WERI-Rb-1 (cell line): ENCODE results near the gene NFASC.
A peak's percentile ranks its signal among the peaks of the same experiment; 100 is the strongest.

Source experiments
- DNase-seq: peaks from one replicate; pipeline ENCODE4 v3.0.0-alpha.2; 2020
- H3K27ac ChIP-seq: fragments of 250-450 bp; sonication (Bioruptor Pico); 2 replicates; pipeline ENCODE4 v1.5.1; 2020; ENCODE audit warnings: mild to moderate bottlenecking, moderate library complexity
- H3K27me3 ChIP-seq: fragments of 250-450 bp; sonication (Bioruptor Pico); 2 replicates; pipeline ENCODE4 v1.5.1; 2021; ENCODE audit warnings: mild to moderate bottlenecking, low read depth, moderate library complexity; ENCODE audit not compliant: insufficient read depth, severe bottlenecking
- H3K36me3 ChIP-seq: fragments of 250-450 bp; sonication (Bioruptor Pico); 2 replicates; pipeline ENCODE4 v1.5.1; 2020; ENCODE audit warnings: mild to moderate bottlenecking, moderate library complexity
- H3K4me3 ChIP-seq: 2 replicates; pipeline ENCODE4 v1.5.1; 2011; ENCODE audit warnings: low read depth, mild to moderate bottlenecking, control low read depth, low read length
- H3K9me3 ChIP-seq: fragments of 250-450 bp; sonication (Bioruptor Pico); 2 replicates; pipeline ENCODE4 v1.5.1; 2021; ENCODE audit warnings: mild to moderate bottlenecking, moderate library complexity; ENCODE audit not compliant: severe bottlenecking
- TF ChIP-seq, protein P1 (sequence below): IDR thresholded peaks from 2 replicates; pipeline ENCODE4 v1.5.1; 2011; ENCODE audit warnings: low read depth, mild to moderate bottlenecking, control low read depth, inconsistent platforms, low read length

The NFASC gene

DNA sequence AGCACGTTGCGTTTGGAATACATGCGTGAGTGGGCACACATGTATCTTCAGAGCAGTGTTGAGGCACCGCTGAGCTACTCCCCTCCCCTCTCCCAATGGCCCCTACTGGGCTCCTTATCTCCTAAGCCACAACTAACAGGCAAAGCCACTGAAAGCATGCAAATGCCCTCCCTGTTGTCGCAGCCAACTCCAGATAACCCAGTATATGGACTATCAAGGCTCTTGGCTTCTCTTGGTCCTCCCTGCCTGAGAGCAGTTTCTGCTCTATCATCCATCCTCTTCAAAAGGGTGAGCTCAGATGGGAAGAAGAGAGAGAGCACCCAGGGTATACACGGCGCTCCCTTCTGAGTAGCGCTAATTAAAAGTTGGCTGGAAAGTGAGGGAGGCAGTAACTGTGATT is 113.8 kb downstream of the NFASC start:
- Histone ChIP-seq H3K9me3 (no peaks in the 10 kb centered on the region), H3K27ac (no peak overlapping the region), H3K36me3 (peaks cover 61% of the 10 kb centered on the region), H3K27me3 (no peaks in the 10 kb centered on the region), H3K4me3 (no peak overlapping the region)
- TF ChIP-seq, protein P1, sequence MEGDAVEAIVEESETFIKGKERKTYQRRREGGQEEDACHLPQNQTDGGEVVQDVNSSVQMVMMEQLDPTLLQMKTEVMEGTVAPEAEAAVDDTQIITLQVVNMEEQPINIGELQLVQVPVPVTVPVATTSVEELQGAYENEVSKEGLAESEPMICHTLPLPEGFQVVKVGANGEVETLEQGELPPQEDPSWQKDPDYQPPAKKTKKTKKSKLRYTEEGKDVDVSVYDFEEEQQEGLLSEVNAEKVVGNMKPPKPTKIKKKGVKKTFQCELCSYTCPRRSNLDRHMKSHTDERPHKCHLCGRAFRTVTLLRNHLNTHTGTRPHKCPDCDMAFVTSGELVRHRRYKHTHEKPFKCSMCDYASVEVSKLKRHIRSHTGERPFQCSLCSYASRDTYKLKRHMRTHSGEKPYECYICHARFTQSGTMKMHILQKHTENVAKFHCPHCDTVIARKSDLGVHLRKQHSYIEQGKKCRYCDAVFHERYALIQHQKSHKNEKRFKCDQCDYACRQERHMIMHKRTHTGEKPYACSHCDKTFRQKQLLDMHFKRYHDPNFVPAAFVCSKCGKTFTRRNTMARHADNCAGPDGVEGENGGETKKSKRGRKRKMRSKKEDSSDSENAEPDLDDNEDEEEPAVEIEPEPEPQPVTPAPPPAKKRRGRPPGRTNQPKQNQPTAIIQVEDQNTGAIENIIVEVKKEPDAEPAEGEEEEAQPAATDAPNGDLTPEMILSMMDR = no peak
- DNase-seq = no peak

DNA sequence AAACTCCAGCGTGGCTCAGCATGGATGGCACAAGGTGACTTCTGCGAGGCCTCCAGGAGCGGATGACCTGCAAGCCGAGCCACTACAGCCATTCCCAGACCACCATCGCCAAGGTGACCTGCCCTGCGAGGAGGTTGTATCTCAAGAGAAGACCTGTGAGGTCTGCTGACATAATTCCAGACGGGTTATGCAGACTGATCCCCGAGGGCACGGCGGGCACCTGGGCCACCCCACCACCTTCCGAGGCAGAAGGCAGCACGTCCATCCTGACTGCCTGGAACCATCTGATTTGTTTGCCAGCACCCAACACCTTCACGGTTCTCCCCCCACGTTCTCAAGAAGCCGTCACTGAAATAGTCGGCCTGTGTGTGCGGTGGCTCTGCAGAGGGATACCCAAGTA is 115.5 kb downstream of the NFASC start:
- peaks cover 68% of the 10 kb centered on the region for H3K36me3 ChIP-seq
- no peak for DNase-seq
- H3K27me3 ChIP-seq = no peaks in the 10 kb centered on the region
- no peaks in the 10 kb centered on the region for H3K9me3 ChIP-seq
- TF ChIP-seq, protein P1 = no peak
- H3K27ac ChIP-seq = no peak overlapping the region
- no peak overlapping the region for H3K4me3 ChIP-seq

DNA sequence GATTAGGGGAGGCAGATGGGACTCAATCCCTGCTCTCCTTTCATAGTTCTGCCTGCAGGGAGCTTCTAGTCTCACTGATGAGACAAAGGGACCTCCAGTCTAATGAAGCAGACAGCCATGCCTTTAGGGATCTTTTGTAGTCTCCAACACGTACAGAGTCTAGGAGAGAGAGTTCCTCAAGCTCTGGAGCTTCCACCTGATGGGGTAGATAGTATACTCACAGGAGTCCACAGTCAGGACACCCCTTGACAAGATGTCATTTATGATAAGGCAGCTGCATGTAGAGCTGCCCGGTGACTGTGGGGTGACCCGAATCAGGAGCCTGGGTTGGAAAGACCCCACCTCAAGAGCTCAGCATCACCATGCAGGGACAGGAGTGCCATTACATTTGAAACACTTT is 117.0 kb downstream of the NFASC start:
- no peaks in the 10 kb centered on the region for H3K9me3 ChIP-seq
- H3K36me3 ChIP-seq = peaks cover 59% of the 10 kb centered on the region
- no peak overlapping the region for H3K27ac ChIP-seq
- no peak overlapping the region for H3K4me3 ChIP-seq
- no peak for DNase-seq
- TF ChIP-seq, protein P1 = no peak
- no peaks in the 10 kb centered on the region for H3K27me3 ChIP-seq

DNA sequence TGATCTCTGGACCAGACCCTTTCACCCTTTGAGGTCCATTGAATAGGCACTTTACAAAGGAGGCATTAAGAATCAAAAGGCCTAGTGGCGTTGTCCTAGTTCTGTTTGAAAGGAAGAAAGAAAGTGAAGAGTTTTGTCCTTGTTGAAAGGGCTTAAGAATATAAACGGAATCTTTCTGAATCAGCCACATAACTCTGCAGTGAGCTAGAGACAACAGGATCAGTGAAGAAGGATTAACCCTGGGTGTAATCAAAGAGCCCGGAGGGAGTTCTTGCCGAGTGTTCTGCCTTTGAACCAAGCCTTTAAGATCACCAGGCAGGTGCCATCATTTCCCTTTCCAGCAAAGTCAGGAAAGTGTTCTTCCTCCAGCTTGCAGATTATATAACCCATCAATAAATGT is 117.5 kb downstream of the NFASC start:
- Histone ChIP-seq H3K27me3 (no peaks in the 10 kb centered on the region), H3K36me3 (peaks cover 55% of the 10 kb centered on the region), H3K4me3 (no peak overlapping the region), H3K9me3 (no peaks in the 10 kb centered on the region), H3K27ac (no peak overlapping the region)
- TF ChIP-seq, protein P1 = no peak
- no peak for DNase-seq

DNA sequence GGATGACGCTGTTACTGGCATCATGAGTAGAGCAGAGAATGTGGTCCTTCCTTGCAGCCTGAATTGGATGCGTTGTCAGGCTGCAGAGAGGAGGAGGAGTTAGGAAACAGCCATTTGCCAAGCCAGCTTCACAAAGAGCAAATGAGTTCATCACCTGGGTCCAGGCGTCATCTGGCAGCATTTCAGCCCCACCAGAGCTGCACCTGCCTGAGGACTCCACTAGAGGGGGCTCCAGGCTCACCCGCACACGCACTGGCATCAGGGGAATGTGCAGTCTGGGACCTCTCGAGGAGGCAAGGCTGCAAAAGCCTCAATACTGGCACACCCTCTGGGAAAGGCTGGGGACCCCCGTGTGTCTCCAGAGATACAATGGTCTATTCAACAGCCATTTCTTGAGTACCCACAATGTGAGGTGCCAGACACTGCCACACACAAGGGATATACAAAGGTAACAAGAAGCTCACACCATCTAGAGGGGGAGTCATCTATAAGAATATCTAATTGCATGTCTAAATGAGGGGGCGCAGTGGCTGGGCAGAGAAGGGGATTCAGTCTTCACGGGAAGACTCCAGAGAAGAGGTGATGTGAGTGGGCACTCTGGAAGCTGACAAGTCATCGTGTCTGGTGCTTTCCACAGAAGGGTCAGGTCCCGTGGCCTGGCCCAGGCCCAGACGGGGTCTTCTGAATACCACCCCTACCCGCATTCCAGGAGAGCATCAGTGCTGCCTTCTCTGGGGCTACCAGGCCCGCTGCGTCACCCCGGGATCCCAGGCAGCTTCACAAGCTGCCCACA is 118.8 kb downstream of the NFASC start:
- Histone ChIP-seq H3K9me3 (no peaks in the 10 kb centered on the region), H3K4me3 (no peak overlapping the region), H3K27me3 (no peaks in the 10 kb centered on the region), H3K36me3 (peaks cover 52% of the 10 kb centered on the region), H3K27ac (no peak overlapping the region)
- peak; percentile 95 for DNase-seq
- TF ChIP-seq, protein P1 = peak; percentile 100

DNA sequence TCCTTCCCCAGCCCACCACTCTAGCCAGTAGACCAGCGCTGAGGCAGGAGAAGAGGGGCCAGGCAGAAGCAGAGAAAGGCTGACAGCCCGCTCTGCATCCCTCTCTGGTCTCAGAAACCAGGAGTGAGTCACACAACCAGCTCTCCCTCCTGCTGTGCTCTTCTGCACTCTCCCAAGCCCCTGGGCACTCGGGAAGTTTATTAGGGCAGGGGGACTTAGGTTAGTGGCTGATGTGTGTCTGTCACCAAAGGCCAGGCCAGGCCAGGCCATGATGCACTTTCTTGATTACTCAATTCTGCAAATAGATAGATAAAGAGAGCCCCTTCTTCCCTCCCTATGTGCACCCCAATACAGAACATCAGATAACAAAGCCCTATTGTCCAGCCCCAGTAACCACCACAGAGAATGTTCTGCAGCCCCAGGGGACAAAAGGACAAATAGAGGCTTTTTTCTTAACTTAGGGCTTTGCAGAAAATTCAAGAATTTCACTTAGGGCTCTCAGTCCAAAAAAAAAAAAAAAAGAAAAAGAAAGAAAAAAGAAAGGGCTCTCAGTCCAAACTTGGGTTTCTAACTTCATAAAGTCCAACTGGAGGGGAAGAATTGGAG is 119.5 kb downstream of the NFASC start:
- no peak overlapping the region for H3K4me3 ChIP-seq
- no peaks in the 10 kb centered on the region for H3K27me3 ChIP-seq
- peaks cover 45% of the 10 kb centered on the region for H3K36me3 ChIP-seq
- TF ChIP-seq, protein P1 = no peak
- no peak for DNase-seq
- no peaks in the 10 kb centered on the region for H3K9me3 ChIP-seq
- H3K27ac ChIP-seq = no peak overlapping the region
